GM21381 (cell line): ENCODE results near the gene SLC27A5.
"Not testable (repeated sequence)": the region's sequence is repeated elsewhere in the genome, so short reads cannot be mapped to it uniquely, and the experiment has no call there.

Experiments
- ATAC-seq: cut with Tn5 transposase; IDR thresholded peaks from one replicate; pipeline ENCODE4 v1.9.1; 2021; ENCODE audit warnings: mild to moderate bottlenecking, moderate library complexity; ENCODE audit not compliant: unreplicated experiment

Gene SLC27A5

DNA sequence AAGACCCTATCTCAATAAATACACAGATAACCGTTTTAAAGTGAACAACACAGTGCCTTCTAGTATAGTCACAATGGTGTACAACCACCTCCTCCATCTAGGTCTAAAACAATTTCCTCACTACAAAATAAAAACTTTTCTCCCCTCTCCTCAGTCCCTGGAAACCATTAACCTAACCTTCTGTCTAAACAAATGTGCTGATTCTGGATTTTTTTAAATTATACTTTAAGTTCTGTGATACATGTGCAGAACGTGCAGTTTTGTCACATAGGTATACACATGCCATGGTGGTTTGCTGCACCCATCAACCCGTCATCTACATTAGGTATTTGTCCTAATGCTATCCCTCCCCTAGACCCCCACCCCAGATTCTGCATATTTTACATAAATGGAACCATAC is 17.6 kb upstream of the SLC27A5 start:
- ATAC-seq: no peak

DNA sequence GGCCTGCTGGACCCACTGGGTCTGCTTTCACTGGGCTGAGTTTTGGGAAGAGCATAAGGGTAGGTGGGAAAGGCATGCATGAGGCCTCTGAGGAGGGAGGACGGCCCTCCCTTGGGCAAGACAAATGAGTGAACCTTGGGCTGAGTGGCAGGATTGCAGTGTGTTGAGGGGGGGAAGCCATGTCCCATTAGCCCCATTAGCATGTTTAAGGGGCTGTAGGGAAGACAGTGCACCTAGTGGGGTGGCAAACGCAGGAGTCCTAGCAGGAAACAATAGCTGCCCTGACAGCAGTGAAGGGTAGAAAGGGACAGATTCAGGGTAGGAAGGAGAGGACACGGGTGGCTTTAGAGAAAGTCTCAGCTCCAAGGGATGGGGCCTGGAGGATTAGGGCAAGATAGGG is 10.9 kb upstream of the SLC27A5 start:
- ATAC-seq: no peak

DNA sequence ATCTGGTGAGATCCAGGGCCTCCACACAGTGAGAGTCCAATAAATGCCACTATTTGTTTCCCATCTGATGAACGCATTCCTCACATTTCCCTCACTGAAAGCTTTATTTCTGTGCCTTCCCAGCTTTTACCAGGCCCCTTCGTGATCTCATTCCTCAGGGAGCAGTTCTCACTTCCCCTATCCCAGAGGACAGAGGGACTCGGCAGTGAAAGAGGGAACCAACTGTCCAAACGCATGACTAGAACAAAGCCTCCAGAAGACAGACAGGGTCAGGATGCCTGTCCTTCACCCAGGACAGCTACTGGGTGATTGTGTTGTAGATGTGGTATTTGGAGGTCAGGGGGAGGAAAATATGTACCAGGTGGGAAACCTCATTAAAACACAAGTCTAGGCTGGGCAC is 9.9 kb upstream of the SLC27A5 start:
- ATAC-seq: no peak

DNA sequence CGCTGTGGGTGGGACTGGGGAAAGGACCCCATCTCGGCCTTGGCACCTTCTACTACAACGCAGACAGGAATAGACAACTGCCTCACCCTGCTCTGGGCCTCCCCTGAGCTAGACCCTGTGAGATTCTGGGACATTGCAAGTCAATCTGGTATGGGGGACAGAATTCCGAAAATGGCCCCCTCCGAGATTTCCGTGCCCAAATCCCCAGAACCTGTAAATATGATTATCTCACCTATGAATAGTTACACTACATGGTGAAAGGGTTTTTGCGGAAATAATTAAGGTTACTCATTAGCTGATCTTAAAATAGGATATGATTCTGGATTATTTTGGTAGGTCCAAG is 8.4 kb upstream of the SLC27A5 start:
- no peak for ATAC-seq

DNA sequence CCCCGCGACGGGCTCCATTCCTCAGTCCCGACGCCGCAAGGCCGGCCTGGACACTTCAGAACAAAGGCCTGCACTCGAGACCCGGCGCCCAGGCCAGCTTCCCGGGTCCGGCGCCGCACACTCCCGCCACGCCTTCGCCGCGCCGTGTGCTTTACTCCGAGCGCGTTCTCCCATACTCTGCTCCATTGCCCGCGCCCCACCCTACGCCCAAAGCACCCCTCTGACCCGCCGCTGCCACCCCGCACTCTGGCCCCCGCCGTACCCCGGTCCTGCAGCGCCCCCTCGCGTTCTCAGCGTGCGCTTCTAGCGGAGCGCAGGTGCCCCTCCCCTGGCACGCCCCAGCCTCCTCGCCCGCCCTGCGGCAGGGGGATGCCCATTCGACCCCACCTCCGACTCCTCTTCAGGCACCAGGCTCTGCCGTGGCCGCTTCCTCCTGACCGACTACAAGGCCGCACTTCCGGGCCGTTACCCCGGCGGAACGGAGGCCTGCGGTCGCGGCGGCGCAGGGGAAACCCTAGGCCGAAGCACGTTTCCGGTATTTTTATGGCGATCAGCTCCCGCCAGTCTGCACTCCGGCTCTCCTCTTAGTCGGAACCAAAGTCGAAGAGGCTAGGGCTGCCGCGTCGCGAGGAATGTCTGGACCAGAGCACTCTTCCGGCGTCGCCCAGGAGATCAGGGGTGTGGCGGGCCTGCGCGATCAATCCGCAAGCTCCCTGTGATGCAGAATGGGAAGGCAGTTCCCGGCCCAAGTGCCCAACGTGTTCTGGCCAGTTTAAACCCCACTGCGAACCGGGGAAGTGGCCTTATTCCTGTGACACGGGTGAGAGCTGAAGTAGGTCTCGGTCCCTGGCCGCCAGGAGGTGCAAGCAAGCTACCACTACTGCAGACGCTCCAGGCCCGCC is 7.8 kb upstream of the SLC27A5 start, which contains the start of gene ZBTB45:
ZBTB45 (minus strand) TSS at position 456 of the 902 bp plus-strand sequence. CDS start 2,137 bp downstream, outside the sequence.
- ATAC-seq: peak; percentile 80

DNA sequence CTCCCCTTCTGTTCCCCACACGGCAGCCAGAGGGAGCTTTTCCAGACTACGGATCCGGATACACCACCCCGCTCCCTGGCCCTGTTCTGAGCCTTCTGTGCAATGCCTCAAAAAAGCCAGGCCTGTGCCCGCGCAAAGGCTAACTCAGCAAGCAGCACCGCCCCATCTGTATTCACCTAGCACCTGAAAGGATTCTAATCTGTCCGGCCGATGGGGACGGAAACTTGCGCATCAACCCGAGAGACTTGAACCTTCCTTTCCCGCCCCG is 7.2 kb upstream of the SLC27A5 start:
- peak; percentile 3 for ATAC-seq

DNA sequence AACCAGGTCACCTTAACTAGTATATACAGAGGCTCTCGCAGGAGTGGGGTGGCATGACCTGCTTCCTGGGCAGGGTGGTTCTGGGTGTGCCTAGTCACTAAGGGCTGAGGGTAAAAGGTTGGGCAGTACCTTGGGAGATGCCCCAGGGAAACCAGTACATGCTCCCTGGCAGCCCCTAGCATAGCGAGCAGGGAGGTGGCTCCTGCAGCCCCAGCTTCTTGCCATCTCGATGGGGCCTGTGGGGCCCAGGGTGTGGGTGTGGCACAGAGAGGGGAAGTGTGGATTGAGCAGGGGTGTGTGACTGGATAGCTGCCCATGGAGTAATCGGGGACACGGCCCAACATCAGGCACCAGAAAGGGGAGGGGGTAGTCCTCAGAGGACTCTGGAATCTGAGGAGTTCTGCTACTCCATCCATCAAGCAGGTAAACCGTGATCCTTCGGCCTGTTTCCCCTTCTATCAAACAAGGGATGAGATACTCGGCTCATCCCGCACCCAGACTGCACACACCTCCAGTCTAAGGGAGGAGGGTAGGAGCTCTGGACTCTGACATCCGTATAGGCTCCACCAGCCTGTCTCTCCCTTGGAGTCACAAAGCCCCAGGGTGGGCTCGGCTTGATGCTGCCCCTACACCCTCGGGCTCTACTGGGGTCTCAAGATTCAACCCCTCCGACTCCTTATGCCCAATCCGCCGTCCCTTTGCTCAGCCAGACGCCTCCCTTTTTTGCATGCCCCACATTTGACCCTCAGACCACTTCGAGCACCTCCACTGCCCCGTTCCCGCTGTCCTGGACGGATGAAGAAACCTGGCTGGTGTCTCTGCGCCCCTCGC is 6.7 kb upstream of the SLC27A5 start:
- no peak for ATAC-seq

DNA sequence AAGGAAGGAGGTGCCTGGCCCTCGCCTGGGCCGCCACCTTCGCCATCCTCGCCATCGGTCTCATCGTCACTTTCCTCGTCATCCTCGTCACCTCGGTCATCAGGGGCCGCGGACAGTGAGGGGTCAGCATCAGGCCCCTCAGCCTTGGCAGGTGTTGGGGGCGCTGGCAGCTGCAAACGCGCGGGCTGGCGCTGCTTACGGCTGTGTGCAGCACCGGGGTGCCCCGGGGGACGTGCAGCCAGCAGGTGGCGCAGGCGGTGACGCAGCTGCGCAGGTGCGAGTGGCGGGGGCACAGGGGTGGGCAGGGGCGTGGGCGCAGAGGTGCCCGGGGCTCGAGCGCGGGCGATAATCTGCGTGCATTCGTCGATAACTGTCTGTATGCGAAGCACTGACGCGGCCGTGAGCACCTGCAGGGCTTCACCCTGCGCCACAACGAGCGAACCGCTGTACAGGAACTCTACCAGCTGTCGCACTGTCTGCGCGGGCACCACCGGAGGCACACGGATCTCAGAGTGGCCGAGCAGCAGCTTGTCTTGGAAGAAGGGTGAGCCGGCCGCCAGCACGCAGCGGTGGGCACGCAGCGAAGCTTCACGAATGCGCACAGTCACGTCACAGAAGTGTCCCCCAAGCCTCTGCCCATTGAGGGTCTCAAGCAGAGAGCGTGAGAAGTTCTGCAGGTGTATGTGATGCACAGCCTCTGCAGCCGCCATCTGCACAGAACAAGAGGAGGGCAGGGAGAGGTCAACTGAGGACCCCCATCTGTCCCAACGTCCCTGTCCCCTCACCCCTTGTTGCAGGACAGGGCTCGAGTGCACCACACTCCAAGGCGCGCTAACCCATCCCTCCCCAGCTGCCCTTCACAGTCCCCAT is 5.4 kb upstream of the SLC27A5 start:
- ATAC-seq: no peak

DNA sequence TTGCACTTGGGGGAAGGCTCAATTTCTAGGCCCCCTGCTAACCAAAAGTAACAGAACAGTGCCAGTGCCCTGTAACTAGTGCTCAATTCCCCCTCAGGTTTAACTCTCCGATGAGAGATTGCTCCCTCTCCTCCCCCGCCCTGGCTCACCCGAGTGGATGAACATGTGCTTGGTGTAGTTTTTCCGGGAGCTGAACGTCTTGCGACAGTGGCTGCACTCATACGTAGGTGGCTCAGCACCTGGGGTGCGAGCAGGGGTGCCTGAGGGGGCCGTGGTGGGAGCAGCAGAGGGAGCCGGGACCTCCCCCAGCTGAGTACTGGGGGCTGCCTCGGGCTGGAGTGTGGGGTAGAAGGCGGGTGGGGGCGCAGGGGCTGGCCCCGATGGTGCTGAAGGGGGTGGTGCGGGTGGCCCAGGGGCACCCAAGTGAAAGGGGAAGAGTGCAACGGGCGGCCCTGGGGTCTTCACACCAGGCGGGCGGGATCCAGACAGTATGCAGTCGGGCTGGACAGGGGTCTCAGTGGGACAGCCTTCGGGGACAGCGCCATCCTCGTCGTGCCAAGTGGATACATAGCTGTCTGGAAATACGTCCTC is 4.5 kb upstream of the SLC27A5 start:
- no peak for ATAC-seq

DNA sequence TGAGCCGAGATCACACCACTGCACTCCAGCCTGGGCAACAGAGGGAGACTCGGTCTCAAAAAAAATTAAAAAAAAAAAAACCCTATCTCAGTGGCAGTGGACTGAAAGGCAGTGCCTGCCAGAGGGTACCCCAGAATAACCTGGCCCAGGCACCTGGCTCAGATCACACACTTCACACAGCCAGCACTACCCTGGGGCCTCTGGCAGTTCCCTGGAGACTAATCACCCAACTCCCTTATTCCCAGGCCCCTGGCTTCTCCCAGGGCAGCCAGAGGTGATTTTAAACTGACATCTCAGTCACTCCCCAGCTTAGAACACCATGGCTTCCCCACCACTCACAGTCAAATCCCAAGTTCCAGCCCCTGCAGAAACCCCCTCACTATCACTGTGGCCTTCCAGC is 3.5 kb upstream of the SLC27A5 start:
- no peak for ATAC-seq

DNA sequence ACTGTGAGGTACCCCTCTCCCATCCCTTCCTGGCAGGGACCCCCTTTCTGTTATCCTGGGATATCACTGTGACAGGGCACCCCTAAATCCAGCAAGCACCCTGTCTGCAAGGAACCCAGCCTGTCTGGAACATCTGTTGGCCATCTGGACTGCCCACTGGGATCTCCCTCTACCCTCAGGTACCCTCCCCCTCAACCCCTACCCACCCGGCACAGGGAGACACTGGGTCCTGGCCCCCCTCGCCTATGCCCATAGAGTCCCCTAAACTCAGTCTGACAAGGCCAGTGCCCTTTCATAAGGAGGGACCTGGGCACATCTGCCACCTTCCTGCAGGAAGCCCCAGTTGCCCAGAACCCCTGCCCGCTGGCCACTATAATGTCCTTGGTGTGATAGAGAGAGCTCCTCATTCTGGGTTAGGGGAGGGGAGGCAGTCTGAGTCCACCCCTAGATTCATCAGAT is 2.8 kb upstream of the SLC27A5 start:
- ATAC-seq: no peak

DNA sequence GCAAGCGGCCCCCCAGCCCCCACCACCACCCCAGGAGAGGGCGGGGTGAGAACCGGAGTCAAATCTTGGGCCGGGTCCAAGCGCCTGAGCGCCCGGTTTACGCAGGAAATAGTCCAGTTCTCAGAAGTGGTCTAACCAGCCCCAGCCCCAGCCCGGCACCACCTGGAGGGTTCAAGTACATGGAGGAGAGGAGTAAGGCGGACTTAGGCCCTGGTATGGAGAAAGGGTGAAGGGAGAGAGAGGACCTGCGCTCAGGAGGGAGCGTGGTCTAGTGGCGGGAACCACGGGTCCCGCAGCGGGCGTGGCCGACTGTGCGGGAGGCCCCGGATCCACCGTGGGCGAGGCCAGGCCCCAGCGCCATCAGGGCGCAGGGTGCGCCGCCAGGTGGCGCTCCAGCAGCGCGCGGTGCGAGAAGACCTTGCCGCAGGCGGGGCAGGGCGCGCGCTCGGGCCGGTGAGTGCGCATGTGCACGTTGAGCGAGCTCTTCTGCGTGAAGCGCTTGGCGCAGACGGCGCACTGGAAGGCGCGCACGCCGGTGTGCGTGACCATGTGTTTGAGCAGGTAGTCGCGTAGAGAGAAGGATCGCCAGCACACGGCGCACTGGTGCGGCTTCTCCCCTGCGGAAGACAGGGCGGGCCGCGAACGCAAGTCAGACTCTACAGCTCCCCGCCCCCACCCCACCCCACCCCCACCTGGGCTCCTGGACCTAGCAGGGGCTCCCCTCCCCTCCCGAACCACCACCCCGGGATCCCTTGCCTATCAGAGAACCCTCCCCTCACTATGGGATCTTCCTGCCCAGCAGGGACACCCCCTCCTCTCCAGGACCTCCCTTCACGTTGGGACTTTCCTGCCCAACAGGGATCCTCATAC is 2.1 kb upstream of the SLC27A5 start:
- ATAC-seq: peak; percentile 72

DNA sequence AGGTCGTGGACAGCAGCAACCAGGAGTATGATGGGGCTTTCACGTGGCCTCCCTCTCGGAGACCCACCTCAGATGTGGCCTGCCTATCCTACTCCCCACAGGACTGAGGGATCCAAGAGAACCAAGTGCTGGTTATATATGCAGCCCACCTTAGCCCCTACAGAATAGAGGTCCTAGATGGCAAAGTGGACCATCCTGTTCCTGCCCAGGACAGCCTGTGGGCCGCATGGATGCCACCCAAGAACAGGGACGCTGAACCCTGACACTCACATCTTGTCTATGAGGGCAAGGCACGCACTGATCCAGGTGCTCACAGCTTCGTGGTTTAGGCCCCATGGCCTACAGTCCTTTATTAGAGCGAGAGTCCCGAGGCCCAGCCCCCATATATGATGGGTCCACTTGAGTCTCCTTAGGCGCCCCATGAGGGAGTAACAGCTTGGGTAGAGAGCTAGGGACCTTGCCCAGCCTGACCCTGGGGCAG is 1.5 kb upstream of the SLC27A5 start:
- ATAC-seq: no peak

DNA sequence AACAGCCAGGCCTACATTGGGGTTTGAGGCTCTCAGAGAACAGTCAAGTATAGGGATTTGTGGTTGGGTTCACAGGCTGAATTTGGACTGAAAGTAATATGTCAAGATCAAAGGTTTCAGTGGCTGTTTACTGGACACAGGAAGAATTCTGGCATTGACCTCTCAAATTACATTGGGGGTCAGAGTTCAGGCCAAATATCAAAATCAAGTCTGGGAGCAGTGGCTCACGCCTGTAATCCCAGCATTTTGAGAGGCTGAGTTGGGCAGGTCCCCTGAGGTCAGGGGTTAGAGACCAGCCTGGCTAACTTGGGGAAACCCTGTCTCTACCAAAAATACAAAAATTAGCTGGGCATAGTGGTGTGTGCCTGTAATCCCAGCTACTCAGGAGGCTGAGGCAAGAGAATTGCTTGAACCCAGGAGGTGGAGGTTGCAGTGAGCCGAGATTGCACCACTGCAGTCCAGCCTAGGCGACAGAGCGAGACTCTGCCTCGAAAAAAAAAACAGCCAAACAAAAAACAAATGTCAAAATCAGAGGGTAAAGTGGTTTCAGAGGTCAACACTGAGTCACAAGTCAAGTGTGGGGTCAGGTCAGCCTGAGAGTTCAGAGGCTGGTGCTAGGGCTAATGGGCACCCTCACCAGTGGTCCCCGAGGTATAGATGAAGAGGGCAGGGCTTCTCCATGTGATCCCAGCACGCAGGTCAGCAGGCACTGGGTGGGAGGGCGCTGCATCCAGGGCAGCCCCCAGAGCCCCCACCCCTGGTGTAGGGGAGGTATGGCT is 1.5 kb downstream of the SLC27A5 start:
- no peak for ATAC-seq

DNA sequence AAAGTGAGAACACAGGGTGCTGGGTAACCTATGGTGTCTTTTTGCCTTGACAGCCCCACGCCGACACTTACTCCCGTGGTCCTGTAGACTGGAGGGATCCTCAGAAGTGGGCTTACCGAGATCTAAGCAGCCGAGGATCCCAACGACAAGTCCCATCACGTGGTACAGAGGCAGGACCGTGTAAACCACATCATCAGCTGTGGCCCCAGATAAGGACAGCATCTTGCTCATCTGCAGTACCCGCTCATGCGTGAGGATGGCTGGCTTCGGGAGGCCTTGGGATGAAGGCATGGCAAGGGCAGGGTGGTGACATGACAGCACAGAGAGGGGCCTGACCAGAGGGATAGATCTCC is 2.1 kb downstream of the SLC27A5 start:
- ATAC-seq: no peak

DNA sequence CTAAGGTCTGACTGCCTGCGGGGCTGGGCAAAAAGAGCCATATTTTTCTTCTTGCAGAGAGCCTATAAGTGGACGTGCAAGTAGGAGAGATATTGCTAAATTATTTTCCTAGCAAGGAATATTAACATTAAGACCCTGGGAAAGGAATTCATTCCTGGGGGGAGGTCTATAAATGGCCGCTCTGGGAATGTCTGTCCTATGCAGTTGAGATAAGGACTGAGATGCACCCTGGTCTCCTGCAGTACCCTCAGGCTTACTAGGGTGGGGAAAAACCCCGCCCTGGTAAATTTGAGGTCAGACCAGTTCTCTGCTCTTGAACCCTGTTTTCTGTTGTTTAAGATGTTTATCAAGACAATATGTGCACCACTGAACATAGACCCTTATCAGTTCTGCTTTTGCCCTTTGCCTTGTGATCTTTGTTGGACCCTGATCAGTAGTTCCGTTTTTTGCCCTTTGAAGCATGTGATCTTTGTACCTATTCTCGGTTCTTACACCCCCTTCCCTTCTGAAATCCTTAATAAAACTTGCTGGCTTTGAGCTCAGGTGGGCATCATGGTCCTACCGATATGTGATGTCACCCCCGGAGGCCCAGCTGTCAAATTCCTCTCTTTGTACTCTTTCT is 4.1 kb downstream of the SLC27A5 start:
- not testable (repeated sequence) for ATAC-seq

DNA sequence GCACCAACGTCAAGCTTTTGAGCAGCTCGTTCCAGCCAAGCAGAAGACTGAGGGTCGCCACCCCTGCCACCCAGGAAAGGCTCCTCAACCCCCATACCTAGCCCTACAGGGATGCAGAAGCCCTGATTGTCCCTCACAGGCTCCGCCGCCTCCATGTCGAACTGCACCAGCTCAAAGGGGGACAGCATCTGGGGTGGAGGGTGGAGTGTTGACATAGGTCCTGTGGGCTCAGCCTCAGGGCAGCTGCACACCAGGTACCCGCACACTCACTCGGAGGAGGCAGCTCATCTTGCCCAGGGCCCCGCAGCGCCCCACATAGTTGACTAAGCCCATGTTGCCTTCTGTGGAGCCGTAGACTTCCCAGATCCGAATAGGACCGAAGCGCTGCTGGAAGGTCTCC is 11.6 kb downstream of the SLC27A5 start:
- no peak for ATAC-seq
